UCSD-AML1 (cell line): Measurements from ENCODE around the gene NCK2.
A peak's percentile ranks its signal among the peaks of the same experiment; 100 is the strongest.

Source experiments
- DNase-seq: peaks from one replicate; lab custom pipeline; 2025; ENCODE audit not compliant: unreplicated experiment; lab: John Stamatoyannopoulos, UW

NCK2 gene

GRCh38 chr2:105734762-105735538, 9.8 kb upstream of the NCK2 start:
- DNase-seq: no peak

GRCh38 chr2:105736145-105736544, 8.6 kb upstream of the NCK2 start:
- DNase-seq: no peak

- DNase-seq: no peak
Observed at GRCh38 chr2:105737980-105738657, 6.6 kb upstream of the NCK2 start.

DNA sequence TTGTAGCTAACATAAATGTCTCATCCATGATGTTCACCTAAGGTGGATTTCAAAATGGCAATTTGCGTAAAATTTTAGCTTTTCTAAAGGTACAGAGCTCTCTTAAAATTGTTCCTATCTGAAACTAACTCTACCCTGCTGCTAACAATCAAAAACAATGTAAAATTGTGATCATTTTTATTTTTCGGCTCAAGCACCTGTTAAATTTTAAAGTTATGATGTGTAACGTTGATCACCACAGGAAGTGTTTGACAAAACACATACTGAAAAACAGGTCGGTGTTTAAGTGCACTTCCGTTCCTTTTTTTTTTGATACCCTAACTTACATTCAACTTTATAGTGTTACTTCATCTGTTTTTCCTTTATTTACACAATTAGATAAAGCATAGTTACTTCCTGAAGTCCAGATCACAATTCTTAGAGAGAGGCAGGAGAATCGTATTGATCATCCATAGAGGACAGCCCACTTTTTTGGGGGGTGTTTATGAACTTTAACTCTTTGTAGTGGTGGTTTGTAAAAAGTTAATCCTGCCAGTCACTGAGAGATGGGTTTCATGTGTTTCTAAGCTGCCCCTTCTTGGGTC, 6.0 kb upstream of the NCK2 start:
- DNase-seq: no peak

- no peak for DNase-seq
Observed at GRCh38 chr2:105739426-105739825, 5.3 kb upstream of the NCK2 start.

DNA sequence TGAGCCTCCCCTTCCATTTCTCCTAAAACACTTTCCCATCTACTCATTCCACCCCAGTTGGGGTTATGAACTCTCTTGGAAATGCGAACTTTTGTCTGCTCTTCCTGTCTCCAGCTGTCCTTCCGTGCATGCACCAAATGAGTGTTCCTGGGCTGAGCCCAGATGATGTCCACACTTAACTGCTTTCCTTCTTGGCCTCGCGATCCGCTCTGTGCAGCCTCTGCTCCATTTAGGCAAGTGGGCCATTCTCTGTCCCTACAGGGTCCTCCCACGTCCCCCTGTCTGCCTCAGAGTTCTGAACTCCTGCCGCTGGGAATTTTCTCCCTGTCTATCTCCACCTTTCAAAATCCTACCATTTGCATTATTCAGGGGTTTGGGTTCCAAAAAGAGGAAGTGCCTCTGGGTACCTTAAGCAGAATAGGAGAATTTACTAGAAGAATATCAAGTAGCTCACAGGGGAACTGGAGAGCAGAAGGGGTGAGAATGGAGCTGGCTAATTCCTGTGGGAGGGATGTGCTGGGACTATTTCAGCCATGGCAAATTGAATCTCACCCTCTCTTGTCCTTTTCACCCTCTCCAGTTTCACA, 4.7 kb upstream of the NCK2 start:
- no peak for DNase-seq

DNA sequence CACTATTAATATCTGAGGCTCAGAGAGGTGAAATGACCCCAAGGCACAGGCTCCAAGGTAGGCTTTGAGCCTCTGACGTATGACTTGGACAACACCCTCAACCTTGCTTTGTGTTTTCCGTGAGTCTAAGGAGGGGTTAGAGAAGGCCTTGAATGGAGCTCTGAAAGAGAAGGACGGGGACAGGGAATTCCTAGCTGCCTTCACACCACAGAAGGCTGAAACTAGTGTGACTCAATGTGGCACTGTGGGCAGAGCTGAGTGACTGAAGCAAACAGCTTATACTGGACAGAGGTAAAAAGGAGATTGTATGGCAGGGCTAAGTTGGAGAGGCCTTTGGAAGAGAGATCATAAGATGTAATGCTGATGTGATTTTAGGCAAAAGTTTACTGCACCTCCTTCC, 3.5 kb upstream of the NCK2 start:
- DNase-seq: no peak

GRCh38 chr2:105741617-105742016, 3.1 kb upstream of the NCK2 start:
- DNase-seq: no peak

- DNase-seq: peak; percentile 75
Observed at GRCh38 chr2:105744091-105744908, 412 bp upstream of the NCK2 start.

DNA sequence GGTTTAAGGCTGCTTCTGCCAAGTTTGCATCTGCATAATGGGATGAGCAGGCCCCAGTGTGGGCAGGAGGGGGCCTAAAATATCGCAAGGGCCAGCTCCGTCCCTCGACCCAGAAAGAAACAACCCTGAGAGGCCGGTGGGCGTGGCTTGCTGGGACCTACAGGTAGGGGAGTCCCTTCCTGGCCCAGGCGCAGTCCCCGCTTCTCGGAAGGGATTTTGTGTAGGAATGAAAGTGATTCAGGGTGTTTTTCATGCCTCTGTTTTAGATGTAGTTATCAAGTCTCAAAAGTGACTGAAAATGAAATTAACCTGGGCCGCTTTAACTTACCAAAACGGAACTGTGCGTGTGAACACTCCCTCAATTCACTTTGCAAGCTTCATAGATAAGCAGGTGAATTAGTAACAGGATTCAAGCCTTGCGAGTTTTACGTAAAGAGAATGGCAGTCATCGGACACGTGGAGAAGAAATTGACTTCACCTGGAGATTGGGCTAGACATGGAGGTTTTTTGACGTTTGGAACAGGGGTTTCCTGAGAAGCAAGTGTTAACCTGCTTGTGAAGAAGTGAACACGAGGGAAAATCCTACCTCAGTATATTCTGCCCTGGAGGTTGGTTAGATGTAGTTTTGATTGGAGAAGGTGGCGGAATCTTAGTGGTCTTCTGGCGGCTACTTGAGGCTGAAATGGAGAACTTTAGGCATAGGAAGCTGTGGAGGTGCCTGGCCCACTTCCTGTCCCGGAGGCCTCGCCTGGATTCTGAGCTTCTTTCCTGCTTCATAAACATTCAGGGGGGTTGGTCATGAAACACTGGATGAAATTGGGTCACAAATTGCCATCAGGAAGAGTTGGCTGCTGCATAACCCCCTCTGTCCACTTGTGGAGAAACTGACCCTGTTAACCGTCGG, 1.7 kb downstream of the NCK2 start:
- peak; percentile 28 for DNase-seq

DNA sequence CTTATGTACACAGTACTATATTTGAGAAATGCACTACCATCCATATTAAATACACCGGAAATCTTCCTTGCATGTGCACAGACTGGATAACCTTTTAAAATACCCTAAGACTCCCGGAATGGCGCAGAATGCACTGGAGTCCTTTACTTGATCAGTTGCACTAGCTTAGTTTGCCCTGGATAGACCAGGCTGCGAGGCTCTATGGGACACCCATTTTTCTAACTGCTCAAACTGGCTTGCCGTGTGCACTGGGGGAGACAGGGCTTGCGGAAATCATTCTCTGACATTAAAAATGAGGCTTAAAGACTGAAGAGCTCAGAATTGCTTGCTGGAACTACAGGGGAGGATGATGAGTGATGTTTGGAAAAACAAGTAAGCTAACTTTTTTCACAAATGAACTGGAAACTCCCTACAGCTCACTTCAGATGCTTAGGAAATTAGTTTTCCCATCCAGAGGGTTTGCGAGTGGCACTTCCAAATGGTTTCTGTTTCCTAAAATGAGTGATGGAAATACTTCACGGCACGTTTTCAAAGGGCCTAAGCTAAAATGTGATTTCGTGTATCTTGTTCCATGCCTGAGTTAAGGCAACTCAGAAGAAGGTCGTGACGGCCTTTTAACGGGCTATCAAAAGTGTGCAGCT, 2.7 kb downstream of the NCK2 start:
- no peak for DNase-seq

- DNase-seq: no peak
Observed at GRCh38 chr2:105747991-105748390, 3.3 kb downstream of the NCK2 start.

- no peak for DNase-seq
Observed at GRCh38 chr2:105748566-105748965, 3.9 kb downstream of the NCK2 start.

GRCh38 chr2:105749583-105750400, 5.1 kb downstream of the NCK2 start:
- no peak for DNase-seq

GRCh38 chr2:105750735-105751134, 6.0 kb downstream of the NCK2 start:
- DNase-seq: no peak

DNA sequence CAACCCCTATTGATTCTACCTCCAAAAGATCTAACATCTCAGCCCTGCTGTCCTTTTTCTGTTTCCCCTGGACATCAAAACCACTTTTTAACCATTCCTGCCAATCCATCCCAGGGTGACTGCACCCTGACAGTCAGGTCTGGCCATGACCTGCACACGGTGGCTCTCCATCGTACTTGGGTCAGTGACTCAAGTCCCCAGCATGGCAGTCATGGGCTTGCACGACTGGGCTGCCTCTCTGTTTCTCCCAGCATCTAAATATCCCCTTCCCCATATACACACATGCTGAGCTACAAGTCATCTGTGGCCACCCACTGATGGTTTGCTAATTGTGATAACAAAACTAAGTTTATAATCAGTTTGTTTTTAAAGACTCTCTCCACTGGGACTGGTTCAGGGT, 6.6 kb downstream of the NCK2 start:
- no peak for DNase-seq

GRCh38 chr2:105752691-105753358, 8.1 kb downstream of the NCK2 start:
- DNase-seq: no peak

GRCh38 chr2:105753380-105753779, 8.7 kb downstream of the NCK2 start:
- no peak for DNase-seq
